HEK293T (cell line): ENCODE measurements around the gene TMEM203.

ENCODE experiments used
- ELF4 ChIP-seq: fragments of 450-650 bp; IDR thresholded peaks from 2 replicates; pipeline ENCODE4 v1.6.1; 2017; ENCODE audit warnings: antibody characterized with exemption
- FOXA1 ChIP-seq: fragments of 450-650 bp; IDR thresholded peaks from 2 replicates; pipeline ENCODE4 v1.6.1; 2016; ENCODE audit warnings: mild to moderate bottlenecking
- FOXK2 ChIP-seq: fragments of 450-650 bp; IDR thresholded peaks from 2 replicates; pipeline ENCODE4 v1.6.1; 2016; ENCODE audit warnings: mild to moderate bottlenecking
- FOXM1 ChIP-seq: fragments of 450-650 bp; IDR thresholded peaks from 2 replicates; pipeline ENCODE4 v1.6.1; 2017; ENCODE audit warnings: mild to moderate bottlenecking, borderline replicate concordance
- HDGF ChIP-seq: fragments of 450-650 bp; IDR thresholded peaks from 2 replicates; pipeline ENCODE4 v1.6.1; 2017; ENCODE audit warnings: antibody characterized with exemption, borderline replicate concordance
- LEF1 ChIP-seq: fragments of 450-650 bp; IDR thresholded peaks from 2 replicates; pipeline ENCODE4 v1.6.1; 2017; ENCODE audit warnings: mild to moderate bottlenecking, borderline replicate concordance
- NFRKB ChIP-seq: fragments of 450-650 bp; IDR thresholded peaks from 2 replicates; pipeline ENCODE4 v1.6.1; 2016; ENCODE audit warnings: mild to moderate bottlenecking, moderate library complexity
- SP1 ChIP-seq: fragments of 450-650 bp; IDR thresholded peaks from 2 replicates; pipeline ENCODE4 v1.6.1; 2017
- SUZ12 ChIP-seq: fragments of 450-650 bp; IDR thresholded peaks from 2 replicates; pipeline ENCODE4 v1.6.1; 2016; ENCODE audit warnings: mild to moderate bottlenecking
- ZNF384 ChIP-seq: fragments of 450-650 bp; IDR thresholded peaks from 2 replicates; pipeline ENCODE4 v1.6.1; 2016

GRCh38 chr9:137171149-137171900 is 34.1 kb downstream of the TMEM203 start:
- TF ChIP-seq HDGF (no peak), ELF4 (no peak), FOXM1 (no peak), NFRKB (no peak), FOXA1 (no peak), LEF1 (no peak), SP1 (no peak), ZNF384 (no peak), SUZ12 (no peak), FOXK2 (no peak)
